GM23248 (cell line): Measurements from ENCODE around the gene MRFAP1.

Experiments used
- EZH2 ChIP-seq: fragments of 200-600 bp; sonication (generic); IDR thresholded peaks from 2 replicates; pipeline ENCODE4 v1.6.1; 2018; ENCODE audit warnings: antibody characterized with exemption, mild to moderate bottlenecking; ENCODE audit not compliant: insufficient read depth, poor library complexity, severe bottlenecking
- EZH2phosphoT487 ChIP-seq: fragments of 200-600 bp; sonication (generic); IDR thresholded peaks from 2 replicates; pipeline ENCODE4 v1.6.1; 2018; ENCODE audit warnings: antibody characterized with exemption, moderate library complexity, mild to moderate bottlenecking, low read depth; ENCODE audit not compliant: insufficient read depth

GRCh38 chr4:6665320-6665654 is 24.8 kb downstream of the MRFAP1 start:
- TF ChIP-seq EZH2 (no peak), EZH2phosphoT487 (no peak)
